Measurements from ENCODE around the gene REXO1. TPM values are rescaled to one million over a fixed set of nuclear protein-coding genes. Genes with fewer than 3 reads are reported as not detected.
A peak's percentile ranks its signal among the peaks of the same experiment; 100 is the strongest.

Gene REXO1
- total and polyA plus RNA-seq, 9 of the 15 experiments (the other 6 are each of a cell fraction or from before 2014, with no cell fraction given): 0.04 to 63.3 (median 15.8) TPM

GRCh38 chr19:1884719-1885334 is 36.5 kb upstream of the REXO1 start (continued):
- peak; percentile 55; the same call in 1 of the 2 replicates for TF ChIP-seq AFF4 (CRISPR knock-in tag; IDR thresholded peaks at IDR 0.05)
- no peak for TF ChIP-seq ZNF518B (CRISPR knock-in tag; IDR thresholded peaks at IDR 0.05)
- peak; percentile 29 for TF ChIP-seq CCNT2 (IDR thresholded peaks at IDR 0.05; ENCODE audit: borderline replicate concordance, extremely low read depth, insufficient read length, low read depth, low read length)
- TF ChIP-seq TFAP4 (CRISPR knock-in tag; IDR thresholded peaks at IDR 0.05; ENCODE audit: borderline replicate concordance): peak; percentile 7; the same call in 1 of the 2 replicates
- no peak for TF ChIP-seq HCFC1 (IDR thresholded peaks at IDR 0.05; ENCODE audit: low read depth, low read length)
- peak; percentile 8 for TF ChIP-seq KDM5B (IDR thresholded peaks at IDR 0.05; ENCODE audit: insufficient replicate concordance, low read depth, low read length)
- TF ChIP-seq KHSRP (IDR thresholded peaks at IDR 0.05): no peak
- no peak for TF ChIP-seq CXXC5 (CRISPR knock-in tag; IDR thresholded peaks at IDR 0.05)
- peak; percentile 2 for TF ChIP-seq TAF1 (IDR thresholded peaks at IDR 0.05; ENCODE audit: control insufficient read depth, extremely low read depth, insufficient read depth, low read length, severe bottlenecking)
- TF ChIP-seq BDP1 (IDR thresholded peaks at IDR 0.05; ENCODE audit: insufficient read depth, insufficient read length): no peak
- TF ChIP-seq CGGBP1 (CRISPR knock-in tag; IDR thresholded peaks at IDR 0.05): no peak
- no peak for TF ChIP-seq GABPB2 (CRISPR knock-in tag; conservative IDR thresholded peaks at IDR 0.05)
- TF ChIP-seq TEAD1 (CRISPR knock-in tag; IDR thresholded peaks at IDR 0.05): no peak
- TF ChIP-seq ESRRB (CRISPR knock-in tag; IDR thresholded peaks at IDR 0.05; ENCODE audit: borderline replicate concordance): no peak
- TF ChIP-seq TCF7 (IDR thresholded peaks at IDR 0.05; ENCODE audit: borderline replicate concordance): no peak
- TF ChIP-seq ZNF3 (CRISPR knock-in tag; IDR thresholded peaks at IDR 0.05): no peak
- TF ChIP-seq HNRNPL (IDR thresholded peaks at IDR 0.05; ENCODE audit: low read depth, low read length): no peak
- no peak for TF ChIP-seq ZFP36 (IDR thresholded peaks at IDR 0.05; ENCODE audit: low read depth, low read length, partially characterized antibody)

Data from K562 (cell line).